Stimulated activated naive B cell treated with anti-CD40 and anti-IgM and Interleukin-4, amounts not matched to agents 10 μg/mL and 1 μg/mL and 100 μg/mL, for 72 hours (primary cell): ENCODE measurements around the gene EBF4.
"Not testable (repeated sequence)": the region's sequence is repeated elsewhere in the genome, so short reads cannot be mapped to it uniquely, and the experiment has no call there.

ENCODE experiments used
- ATAC-seq, 2 donors: fragments of 150-1000 bp; cut with Tn5 transposase; replicated peaks; 2 replicates each; pipeline ENCODE4 v1.10.0; 2021; ENCODE audit warnings: moderate library complexity in 1 of 2
- DNase-seq: peaks from one replicate; pipeline ENCODE4 v3.0.0; 2021
- H3K27ac Mint-ChIP-seq: one replicate; pipeline ENCODE4 v1.8.0; 2022; ENCODE audit warnings: mild to moderate bottlenecking, mixed read lengths
- H3K27me3 Mint-ChIP-seq, 2 donors: one replicate each; pipeline ENCODE4 v1.8.0; 2022; ENCODE audit warnings: mixed read lengths in 2 of 2
- H3K36me3 Mint-ChIP-seq, 2 donors: one replicate each; pipeline ENCODE4 v1.8.0; 2022; ENCODE audit warnings: mixed read lengths in 2 of 2, mild to moderate bottlenecking in 1 of 2
- H3K4me1 Mint-ChIP-seq, 2 donors: one replicate each; pipeline ENCODE4 v1.8.0; 2022; ENCODE audit warnings: mixed read lengths in 2 of 2, mild to moderate bottlenecking in 1 of 2
- H3K4me3 Mint-ChIP-seq, 2 donors: one replicate each; pipeline ENCODE4 v1.8.0; 2022; ENCODE audit warnings: mild to moderate bottlenecking in 2 of 2, mixed read lengths in 2 of 2, moderate library complexity in 1 of 2
- H3K9me3 Mint-ChIP-seq, 2 donors: one replicate each; pipeline ENCODE4 v1.8.0; 2022; ENCODE audit warnings: mixed read lengths in 2 of 2, mild to moderate bottlenecking in 1 of 2

EBF4 gene

DNA sequence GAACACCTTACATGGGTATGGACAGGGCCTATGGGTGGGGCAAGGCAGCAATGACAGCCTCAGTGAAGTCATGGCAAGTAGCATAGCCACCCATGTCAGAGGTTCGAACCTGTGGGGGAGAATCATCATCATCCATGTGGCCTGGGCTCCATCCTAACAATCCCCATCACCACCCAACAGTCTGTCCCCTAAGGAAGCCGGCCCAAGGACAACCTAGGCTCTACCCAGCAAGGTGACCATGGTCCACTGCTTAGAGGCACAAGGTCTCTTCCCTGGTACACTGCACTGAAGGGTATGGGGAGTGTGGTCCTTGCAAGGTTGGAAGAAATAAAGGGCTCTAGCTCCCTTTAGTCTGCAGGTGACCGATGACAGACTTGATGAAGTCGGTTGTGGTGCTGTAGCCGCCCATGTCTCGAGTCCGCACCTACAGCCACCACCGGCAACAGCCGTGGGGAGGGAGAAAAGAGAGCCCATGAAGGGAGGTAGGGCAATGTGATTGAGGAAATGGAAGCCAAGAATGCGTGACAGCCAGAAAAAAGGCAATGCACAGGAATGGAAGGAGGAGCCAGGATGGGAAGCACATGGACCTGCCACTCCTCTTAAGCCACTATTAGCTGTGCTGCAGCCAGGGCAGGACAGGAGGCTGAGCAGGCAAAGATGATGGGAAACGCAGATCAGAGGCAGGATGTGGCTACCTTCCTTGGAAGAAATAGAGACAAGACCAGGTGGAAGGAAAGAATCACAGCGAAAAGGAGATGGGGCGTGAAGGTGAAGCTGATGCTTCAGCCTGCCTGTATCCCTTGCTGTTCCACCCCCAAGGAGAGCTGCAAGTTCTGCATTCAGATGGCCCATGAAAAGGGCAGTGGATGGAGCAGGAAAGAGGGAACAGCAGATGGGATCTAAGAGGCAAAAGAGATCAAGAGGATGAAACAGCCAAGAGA, 33.9 kb upstream of the EBF4 start:
- DNase-seq (no peak), ATAC-seq (peak; percentile 36 to 37)
- H3K4me3 Mint-ChIP-seq = peak overlapping the region in 1 of 2 donors; percentile 43
- H3K36me3 Mint-ChIP-seq = peaks cover 66 to 76% of the 10 kb centered on the region in 2 donors
- no peaks in the 10 kb centered on the region for H3K27me3 Mint-ChIP-seq
- H3K27ac Mint-ChIP-seq = peak overlapping the region; percentile 7
- no peaks in the 10 kb centered on the region for H3K9me3 Mint-ChIP-seq
- H3K4me1 Mint-ChIP-seq = peaks cover 35 to 62% of the 10 kb centered on the region in 2 donors

DNA sequence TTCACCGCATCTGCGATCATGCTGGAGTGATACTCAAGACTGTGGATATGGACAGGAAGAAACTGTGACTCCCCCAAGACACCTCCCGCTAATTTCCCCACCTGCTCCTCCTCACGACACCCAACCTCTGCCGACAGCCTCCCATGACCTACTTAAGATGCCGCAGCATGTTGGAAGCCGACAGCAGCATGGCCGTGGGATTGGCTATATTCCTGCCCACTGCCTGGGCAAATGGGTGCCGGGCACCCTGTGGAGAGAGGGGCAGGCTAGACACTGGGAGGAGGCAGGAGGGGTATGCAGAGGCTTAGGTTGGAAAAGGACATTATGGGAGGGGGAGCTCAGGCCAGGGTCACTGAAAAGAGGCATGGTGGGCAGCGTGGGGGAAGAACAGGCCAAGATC, 33.0 kb upstream of the EBF4 start:
- peaks cover 61 to 68% of the 10 kb centered on the region in 2 donors for H3K36me3 Mint-ChIP-seq
- H3K27me3 Mint-ChIP-seq = no peaks in the 10 kb centered on the region
- no peak overlapping the region for H3K4me3 Mint-ChIP-seq
- DNase-seq (no peak), ATAC-seq (no peak)
- no peaks in the 10 kb centered on the region for H3K9me3 Mint-ChIP-seq
- no peak overlapping the region for H3K27ac Mint-ChIP-seq
- peaks cover 29 to 53% of the 10 kb centered on the region in 2 donors for H3K4me1 Mint-ChIP-seq

DNA sequence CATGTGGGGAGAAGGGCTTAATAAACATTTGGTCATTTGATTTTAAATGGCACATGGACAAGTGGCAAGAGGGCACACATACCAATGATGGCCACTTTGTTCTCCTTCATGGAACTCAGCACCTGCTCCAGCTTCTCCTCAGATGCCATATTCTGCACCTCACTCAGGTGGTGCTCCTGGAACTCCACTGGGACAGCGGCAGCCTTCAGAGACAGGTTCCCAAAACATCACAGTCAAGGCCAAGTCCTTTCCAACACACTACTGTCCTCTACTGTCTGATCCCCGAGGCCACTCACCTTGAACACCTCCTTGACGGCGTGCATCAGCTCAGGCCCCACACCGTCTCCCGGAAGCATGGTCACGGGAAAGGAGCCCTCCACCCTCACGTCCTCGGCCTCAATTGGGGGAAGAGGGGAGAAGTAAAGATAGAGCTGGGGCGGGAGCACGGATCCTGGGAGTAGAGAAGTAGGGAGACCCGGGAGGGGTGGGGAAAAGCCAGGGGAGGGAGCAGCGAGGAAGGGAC, 29.2 kb upstream of the EBF4 start:
- no peak for DNase-seq
- Mint-ChIP-seq H3K4me3 (peak overlapping the region; percentile 85), H3K27ac (peak overlapping the region; percentile 96), H3K27me3 (peaks cover 4 to 10% of the 10 kb centered on the region in 2 donors), H3K9me3 (no peaks in the 10 kb centered on the region), H3K36me3 (peaks cover 29 to 31% of the 10 kb centered on the region in 2 donors), H3K4me1 (peaks cover 14 to 26% of the 10 kb centered on the region in 2 donors)
- ATAC-seq = no peak

DNA sequence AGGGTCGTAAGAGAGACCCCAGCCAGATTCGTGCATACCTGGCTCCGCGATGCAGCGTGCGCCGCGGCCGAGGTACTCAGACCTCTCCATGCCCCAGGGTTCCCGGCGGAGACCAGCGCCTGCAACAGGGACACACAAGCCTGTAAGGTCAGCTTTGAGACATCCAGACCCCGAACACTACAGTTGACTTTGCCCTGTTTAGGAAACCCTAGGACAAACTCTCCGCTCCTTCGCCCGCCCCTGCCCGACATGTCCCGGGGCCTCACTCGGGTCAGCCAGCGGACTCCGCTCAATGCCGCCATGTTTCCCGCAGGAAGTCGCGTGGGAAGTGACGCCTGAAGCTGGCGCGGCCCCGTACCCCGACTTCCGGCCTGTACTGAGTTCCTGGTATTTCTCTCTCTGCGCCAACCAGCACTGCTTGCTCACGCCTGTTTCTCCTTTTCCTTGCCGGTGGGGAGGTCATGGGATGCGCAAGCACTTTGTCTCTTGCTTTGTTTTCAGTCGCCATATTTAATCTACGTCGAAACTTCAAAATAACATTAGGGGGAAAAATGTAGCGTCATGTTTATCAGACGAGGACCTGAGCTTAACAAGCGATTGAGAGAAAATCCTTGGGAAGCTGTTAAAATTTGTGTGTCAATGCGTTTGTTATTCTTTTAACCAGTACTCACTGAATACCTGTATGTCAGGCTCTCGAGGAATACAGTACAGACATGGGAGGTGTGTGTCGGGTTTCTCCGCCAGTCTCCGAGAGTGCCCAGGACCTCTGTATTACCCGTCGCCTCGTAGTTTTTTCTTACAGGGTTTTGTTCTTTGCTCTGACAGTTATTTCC, 28.5 kb upstream of the EBF4 start, which contains the start of gene IDH3B:
Gene IDH3B (minus strand): TSS at position 330 of the 833 bp plus-strand sequence. CDS start 28 bp downstream, at position 302.
- peak; percentile 97 to 99 for ATAC-seq
- Mint-ChIP-seq H3K27ac (peak within 1 kb of the TSS; percentile 96), H3K4me3 (peak within 1 kb of the TSS; percentile 85), H3K36me3 (peaks cover 22 to 25% of the 10 kb centered on the region in 2 donors), H3K9me3 (no peaks in the 10 kb centered on the region), H3K4me1 (peaks cover 9 to 20% of the 10 kb centered on the region in 2 donors), H3K27me3 (peaks cover 9 to 14% of the 10 kb centered on the region in 2 donors)
- DNase-seq = peak; percentile 87

DNA sequence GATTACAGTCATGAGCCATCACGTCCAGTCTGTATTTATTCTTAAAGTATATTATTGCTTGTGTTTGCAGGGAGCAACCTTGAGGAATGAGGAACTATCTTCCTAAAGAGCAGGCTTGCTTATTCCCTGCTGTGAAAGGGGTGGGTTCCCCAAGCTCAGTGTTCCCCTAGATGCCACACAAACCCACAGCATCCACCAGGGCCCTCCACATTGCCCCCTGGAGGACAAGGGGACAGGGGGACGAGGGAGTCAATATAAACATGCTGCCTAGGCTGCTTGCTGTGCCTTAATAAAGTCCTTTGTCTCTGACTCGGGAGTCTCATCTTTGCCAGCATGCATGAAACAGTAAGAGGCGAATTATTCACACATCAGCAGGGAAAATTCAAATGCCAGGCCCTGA, 20.6 kb upstream of the EBF4 start:
- peaks cover 0 to 2% of the 10 kb centered on the region in 2 donors for H3K36me3 Mint-ChIP-seq
- DNase-seq (no peak), ATAC-seq (no peak)
- H3K27ac Mint-ChIP-seq = no peak overlapping the region
- H3K4me1 Mint-ChIP-seq = no peaks in the 10 kb centered on the region
- peaks cover 19 to 35% of the 10 kb centered on the region in 2 donors for H3K27me3 Mint-ChIP-seq
- H3K9me3 Mint-ChIP-seq = no peaks in the 10 kb centered on the region
- H3K4me3 Mint-ChIP-seq = no peak overlapping the region

DNA sequence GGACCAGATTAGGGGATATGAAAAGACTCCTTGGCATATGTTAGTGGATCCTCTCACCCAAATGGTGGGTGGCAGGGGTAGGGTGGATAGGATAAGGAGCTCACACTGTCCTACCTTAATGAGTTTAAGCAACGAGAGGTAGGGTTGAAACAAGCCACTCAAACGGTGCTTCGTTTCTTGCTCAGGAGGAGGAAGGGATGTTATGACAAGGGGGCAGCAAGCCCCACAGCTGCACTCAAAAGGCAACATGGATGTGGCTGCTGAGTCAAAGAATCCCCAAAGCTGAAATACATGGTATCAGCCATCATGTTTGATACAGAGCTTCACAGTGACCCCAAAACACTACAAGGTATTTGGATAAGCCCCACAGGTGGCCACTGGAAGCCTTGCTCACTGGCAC, 20.1 kb upstream of the EBF4 start:
- H3K4me1 Mint-ChIP-seq = no peaks in the 10 kb centered on the region
- no peak overlapping the region for H3K27ac Mint-ChIP-seq
- ATAC-seq (no peak), DNase-seq (no peak)
- H3K9me3 Mint-ChIP-seq = no peaks in the 10 kb centered on the region
- H3K27me3 Mint-ChIP-seq = peaks cover 22 to 37% of the 10 kb centered on the region in 2 donors
- H3K4me3 Mint-ChIP-seq = no peak overlapping the region
- peaks cover 0 to 2% of the 10 kb centered on the region in 2 donors for H3K36me3 Mint-ChIP-seq

DNA sequence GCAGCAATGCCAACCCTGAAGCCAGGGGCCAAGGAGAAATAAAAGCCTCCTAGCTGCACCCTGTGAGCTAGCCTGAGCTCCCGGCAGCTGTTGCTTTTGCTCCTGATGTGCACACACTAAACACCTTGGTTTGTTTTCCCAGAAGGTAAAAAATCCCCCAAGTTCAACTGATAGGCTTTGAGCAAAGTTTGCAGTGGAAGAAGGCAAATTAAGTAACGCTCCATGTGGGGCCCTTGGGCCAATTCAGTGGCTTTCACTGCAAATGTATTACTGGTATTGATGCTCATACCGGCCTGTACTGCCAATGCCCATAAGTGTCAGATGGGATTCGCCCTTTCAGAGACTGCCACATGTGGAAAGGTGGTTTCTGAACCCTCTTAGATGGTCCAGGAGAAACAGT, 19.1 kb upstream of the EBF4 start:
- ATAC-seq (no peak), DNase-seq (no peak)
- Mint-ChIP-seq H3K27me3 (peaks cover 22 to 32% of the 10 kb centered on the region in 2 donors), H3K4me1 (no peaks in the 10 kb centered on the region), H3K9me3 (no peaks in the 10 kb centered on the region), H3K36me3 (peaks cover 0 to 2% of the 10 kb centered on the region in 2 donors), H3K4me3 (no peak overlapping the region), H3K27ac (no peak overlapping the region)

DNA sequence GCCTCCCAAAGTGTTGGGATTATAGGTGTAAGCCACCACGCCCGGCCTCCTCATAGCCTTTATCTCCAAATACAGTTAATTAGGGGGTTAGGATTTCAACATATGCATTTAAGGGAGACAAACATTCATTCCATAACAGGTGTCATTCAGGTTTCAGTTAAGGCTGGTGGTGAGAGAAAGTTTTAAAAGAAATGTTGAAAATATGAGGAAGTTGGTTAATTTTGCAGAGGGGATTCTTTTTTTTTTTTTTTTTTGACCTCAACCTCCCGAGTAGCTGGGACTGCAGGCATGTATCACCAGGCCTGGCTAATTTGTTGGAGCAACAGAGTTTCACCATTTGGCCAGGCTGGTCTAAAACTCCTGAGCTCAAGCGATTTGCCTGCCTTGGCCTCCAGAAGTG, 12.5 kb upstream of the EBF4 start:
- Mint-ChIP-seq H3K9me3 (peaks cover 4 to 5% of the 10 kb centered on the region in 2 donors), H3K4me1 (peaks cover 2 to 4% of the 10 kb centered on the region in 2 donors), H3K27me3 (peaks cover 24 to 25% of the 10 kb centered on the region in 2 donors), H3K4me3 (no peak overlapping the region), H3K36me3 (no peaks in the 10 kb centered on the region), H3K27ac (no peak overlapping the region)
- ATAC-seq (no peak), DNase-seq (no peak)

DNA sequence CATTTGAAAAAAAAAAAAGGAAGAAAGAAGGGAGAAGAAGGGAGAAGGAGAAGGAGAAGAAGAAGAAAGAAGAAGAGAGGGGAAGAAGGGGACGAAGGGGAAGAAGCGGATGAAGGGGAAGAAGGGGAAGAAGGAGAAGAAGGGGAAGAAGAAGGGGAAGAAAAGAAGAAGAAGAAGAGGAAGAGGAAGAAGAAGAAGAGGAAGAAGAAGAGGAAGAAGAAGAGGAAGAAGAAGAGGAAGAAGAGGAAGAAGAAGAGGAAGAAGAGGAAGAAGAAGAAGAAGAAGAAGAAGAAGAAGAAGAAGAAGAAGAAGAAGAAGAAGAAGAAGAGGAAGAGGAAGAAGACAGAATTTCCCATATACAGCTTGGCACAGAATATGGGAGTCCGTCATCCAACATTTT, 10.5 kb upstream of the EBF4 start:
- peaks cover 18 to 24% of the 10 kb centered on the region in 2 donors for H3K27me3 Mint-ChIP-seq

DNA sequence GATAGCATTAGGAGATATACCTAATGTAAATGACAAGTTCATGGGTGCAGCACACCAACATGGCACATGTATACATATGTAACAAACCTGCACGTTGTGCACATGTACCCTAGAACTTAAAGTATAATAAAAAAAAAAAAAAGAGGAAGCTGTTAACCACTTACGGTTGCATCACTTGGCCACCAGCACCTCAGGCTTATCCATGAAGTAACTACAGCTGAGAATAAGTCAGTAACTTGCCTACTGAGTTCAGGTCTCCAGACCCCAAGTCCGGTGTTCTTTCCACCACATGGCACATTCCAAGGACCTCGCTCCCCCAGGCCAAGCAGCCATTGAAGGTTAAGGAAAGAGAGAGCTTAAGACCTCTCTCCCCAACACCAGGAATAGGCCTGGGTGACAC, 7.8 kb upstream of the EBF4 start:
- not testable (repeated sequence) for DNase-seq

More for the DNA sequence above, 10.5 kb upstream of the EBF4 start:
- not testable (repeated sequence) for DNase-seq, ATAC-seq, H3K9me3 Mint-ChIP-seq, H3K36me3 Mint-ChIP-seq, H3K4me3 Mint-ChIP-seq, H3K4me1 Mint-ChIP-seq
- H3K27ac Mint-ChIP-seq = peak overlapping the region; percentile 68

DNA sequence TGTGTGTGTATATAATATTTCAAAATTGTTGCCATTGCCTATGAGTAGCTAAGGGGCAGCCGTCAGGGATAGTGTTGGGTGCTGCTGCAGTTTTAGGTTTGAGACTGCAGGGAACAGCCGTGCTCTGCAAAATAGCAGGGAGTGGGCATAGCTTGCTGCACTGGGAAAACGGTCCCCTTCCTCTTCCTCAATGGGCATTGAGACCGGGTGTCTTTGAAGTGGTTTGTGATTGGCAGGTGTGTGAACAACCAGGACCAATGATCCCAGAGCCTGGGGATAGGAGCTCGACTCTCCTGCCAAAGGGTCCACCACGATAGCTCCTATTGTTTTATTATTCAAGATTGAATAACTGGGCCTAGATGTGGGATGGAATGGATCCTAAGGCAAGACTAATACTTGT, 5.1 kb upstream of the EBF4 start:
- no peak for ATAC-seq
- DNase-seq = no peak
- peaks cover 3 to 5% of the 10 kb centered on the region in 2 donors for H3K36me3 Mint-ChIP-seq
- H3K4me1 Mint-ChIP-seq = peaks cover 11 to 20% of the 10 kb centered on the region in 2 donors
- peaks cover 55 to 57% of the 10 kb centered on the region in 2 donors for H3K27me3 Mint-ChIP-seq
- no peak overlapping the region for H3K27ac Mint-ChIP-seq
- no peak overlapping the region for H3K4me3 Mint-ChIP-seq
- H3K9me3 Mint-ChIP-seq = no peaks in the 10 kb centered on the region

More for the DNA sequence above, 7.8 kb upstream of the EBF4 start:
- not testable (repeated sequence) for H3K4me3 Mint-ChIP-seq, H3K36me3 Mint-ChIP-seq, H3K27ac Mint-ChIP-seq, H3K9me3 Mint-ChIP-seq
- peak; percentile 53 to 54 for ATAC-seq
- peaks cover 31 to 42% of the 10 kb centered on the region in 2 donors for H3K27me3 Mint-ChIP-seq
- H3K4me1 Mint-ChIP-seq = peaks cover 7 to 16% of the 10 kb centered on the region in 2 donors

DNA sequence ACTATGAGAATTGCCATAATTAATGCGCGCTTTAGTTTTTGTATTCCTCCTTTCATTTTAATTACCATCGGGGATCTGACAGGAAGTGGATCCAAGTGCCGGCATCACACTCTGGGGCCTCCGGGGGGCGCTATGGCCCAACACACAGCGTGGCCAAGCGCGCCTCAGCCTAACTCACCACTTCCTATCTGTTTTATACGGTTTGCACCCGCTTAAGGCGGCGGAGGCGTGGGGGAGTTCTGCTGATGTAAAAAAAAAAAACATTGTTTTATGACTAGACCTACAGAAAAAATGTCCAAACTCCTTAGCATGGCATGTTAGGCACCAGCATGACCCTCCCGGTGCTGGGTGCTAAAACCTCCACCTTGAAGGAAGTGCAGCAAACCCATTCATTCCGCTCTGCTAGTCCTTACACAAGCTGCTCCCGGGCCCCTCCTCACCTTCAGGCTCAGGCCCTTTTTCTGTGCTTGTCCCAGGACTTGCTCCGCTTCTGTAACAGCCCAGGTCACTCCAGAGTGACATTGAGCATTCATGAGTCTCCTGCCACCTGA, 4.5 kb upstream of the EBF4 start:
- peaks cover 3 to 5% of the 10 kb centered on the region in 2 donors for H3K36me3 Mint-ChIP-seq
- DNase-seq = peak; percentile 27
- H3K27ac Mint-ChIP-seq = no peak overlapping the region
- H3K4me1 Mint-ChIP-seq = peaks cover 11 to 20% of the 10 kb centered on the region in 2 donors
- peaks cover 52 to 54% of the 10 kb centered on the region in 2 donors for H3K27me3 Mint-ChIP-seq
- ATAC-seq = peak; percentile 64 to 65
- no peaks in the 10 kb centered on the region for H3K9me3 Mint-ChIP-seq
- no peak overlapping the region for H3K4me3 Mint-ChIP-seq

DNA sequence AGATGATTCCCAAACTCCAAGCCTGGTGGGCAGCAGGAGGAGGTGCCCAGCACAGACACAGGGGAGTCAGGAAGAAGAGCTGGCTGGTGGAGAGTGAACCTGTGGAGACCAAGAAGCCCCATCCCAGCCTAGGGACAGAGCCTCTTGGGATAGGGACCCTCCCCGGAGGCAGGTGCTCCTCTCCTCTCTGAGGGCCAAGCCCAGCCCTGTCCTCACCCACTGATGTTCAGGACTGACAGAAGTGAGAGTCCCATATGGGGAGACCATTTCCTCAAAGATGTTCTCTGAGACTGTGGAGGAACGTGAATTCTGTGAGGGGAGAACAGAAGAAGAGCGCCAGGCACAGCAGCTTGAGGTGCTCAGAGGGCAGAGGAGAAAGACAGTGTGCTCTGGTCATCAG, 2.4 kb upstream of the EBF4 start:
- H3K4me3 Mint-ChIP-seq = no peak overlapping the region
- H3K27me3 Mint-ChIP-seq = peaks cover 56 to 63% of the 10 kb centered on the region in 2 donors
- H3K36me3 Mint-ChIP-seq = peaks cover 3 to 5% of the 10 kb centered on the region in 2 donors
- H3K27ac Mint-ChIP-seq = no peak overlapping the region
- ATAC-seq (no peak), DNase-seq (no peak)
- H3K4me1 Mint-ChIP-seq = peaks cover 11 to 20% of the 10 kb centered on the region in 2 donors
- H3K9me3 Mint-ChIP-seq = no peaks in the 10 kb centered on the region

DNA sequence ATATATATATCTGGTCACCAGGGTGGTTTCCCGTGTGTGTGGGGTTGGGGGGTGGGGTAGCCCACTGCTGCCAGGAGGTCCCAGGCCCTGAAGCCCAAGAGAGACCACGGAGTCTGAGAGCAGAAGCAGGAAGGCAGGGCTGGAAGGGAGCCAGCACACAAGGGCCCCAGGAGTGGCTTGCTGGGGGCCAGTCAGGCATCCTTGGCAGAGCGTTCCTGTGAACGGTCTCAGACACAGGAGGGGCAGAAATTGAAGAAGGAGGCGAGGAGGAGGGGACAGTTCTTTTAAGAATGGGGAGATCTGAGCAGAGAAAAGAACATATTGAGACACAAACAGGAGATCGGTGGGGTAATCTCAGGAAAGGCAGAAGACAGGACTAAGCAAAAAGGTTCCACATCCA, 1.9 kb upstream of the EBF4 start:
- no peak overlapping the region for H3K27ac Mint-ChIP-seq
- no peak for DNase-seq
- no peaks in the 10 kb centered on the region for H3K9me3 Mint-ChIP-seq
- peak overlapping the region in 1 of 2 donors; percentile 88 for H3K4me3 Mint-ChIP-seq
- peaks cover 11 to 20% of the 10 kb centered on the region in 2 donors for H3K4me1 Mint-ChIP-seq
- peaks cover 3 to 5% of the 10 kb centered on the region in 2 donors for H3K36me3 Mint-ChIP-seq
- H3K27me3 Mint-ChIP-seq = peaks cover 61 to 67% of the 10 kb centered on the region in 2 donors
- ATAC-seq = no peak
